GM23248 (cell line): ENCODE measurements around the gene NRG3. TPM values are rescaled to one million over a fixed set of nuclear protein-coding genes. Genes with fewer than 3 reads are reported as not detected.

Experiments
- DNase-seq: peaks from one replicate; pipeline ENCODE4 v3.0.0-alpha.2; 2015
- H2AFZ ChIP-seq: fragments of 200-600 bp; sonication (generic); 2 replicates; pipeline ENCODE4 v1.6.1; 2016; ENCODE audit warnings: antibody characterized with exemption
- H3F3A ChIP-seq: fragments of 200-600 bp; sonication (generic); 2 replicates; pipeline ENCODE4 v1.6.1; 2016; ENCODE audit warnings: mild to moderate bottlenecking, antibody characterized with exemption, mixed run types; ENCODE audit not compliant: insufficient read depth
- H3K27ac ChIP-seq: fragments of 200-600 bp; sonication (generic); 2 replicates; pipeline ENCODE4 v1.5.1; 2016; ENCODE audit warnings: mild to moderate bottlenecking
- H3K27me3 ChIP-seq: fragments of 200-600 bp; sonication (generic); replicated peaks from 2 replicates; pipeline ENCODE4 v1.6.1; 2016; ENCODE audit warnings: mild to moderate bottlenecking; ENCODE audit not compliant: insufficient read depth
- H3K36me3 ChIP-seq: fragments of 200-600 bp; sonication (generic); 2 replicates; pipeline ENCODE4 v1.6.1; 2016; ENCODE audit warnings: low read depth, mild to moderate bottlenecking
- H3K4me1 ChIP-seq: fragments of 200-600 bp; sonication (generic); 2 replicates; pipeline ENCODE4 v1.6.1; 2016; ENCODE audit warnings: mild to moderate bottlenecking; ENCODE audit not compliant: insufficient read depth
- H3K4me2 ChIP-seq: fragments of 200-600 bp; sonication (generic); one replicate; pipeline ENCODE4 v1.6.1; 2016; ENCODE audit warnings: mild to moderate bottlenecking; ENCODE audit not compliant: unreplicated experiment
- H3K4me3 ChIP-seq: fragments of 200-600 bp; sonication (generic); 2 replicates; pipeline ENCODE4 v1.5.1; 2016; ENCODE audit warnings: mild to moderate bottlenecking
- H3K79me2 ChIP-seq: fragments of 200-600 bp; sonication (generic); 2 replicates; pipeline ENCODE4 v1.6.1; 2016; ENCODE audit warnings: mild to moderate bottlenecking; ENCODE audit not compliant: insufficient read depth
- H3K9ac ChIP-seq: fragments of 200-600 bp; sonication (generic); 2 replicates; pipeline ENCODE4 v1.6.1; 2016; ENCODE audit warnings: mild to moderate bottlenecking
- H3K9me2 ChIP-seq: fragments of 200-600 bp; sonication (generic); 2 replicates; pipeline ENCODE4 v1.6.1; 2016; ENCODE audit warnings: mixed run types, mild to moderate bottlenecking, moderate library complexity; ENCODE audit not compliant: insufficient read depth
- H3K9me3 ChIP-seq: fragments of 200-600 bp; sonication (generic); one replicate; pipeline ENCODE4 v1.6.1; 2017; ENCODE audit warnings: low read depth
- H4K20me1 ChIP-seq: fragments of 200-600 bp; sonication (generic); 2 replicates; pipeline ENCODE4 v1.6.0; 2016; ENCODE audit not compliant: insufficient read depth
- EZH2 ChIP-seq: fragments of 200-600 bp; sonication (generic); IDR thresholded peaks from 2 replicates; pipeline ENCODE4 v1.6.1; 2018; ENCODE audit warnings: antibody characterized with exemption, mild to moderate bottlenecking; ENCODE audit not compliant: insufficient read depth, poor library complexity, severe bottlenecking
- EZH2phosphoT487 ChIP-seq: fragments of 200-600 bp; sonication (generic); IDR thresholded peaks from 2 replicates; pipeline ENCODE4 v1.6.1; 2018; ENCODE audit warnings: antibody characterized with exemption, moderate library complexity, mild to moderate bottlenecking, low read depth; ENCODE audit not compliant: insufficient read depth
- WGBS, 2 experiments: methylation state at CpG; one replicate each; pipeline ENCODE4 v1.1.6; 2015 to 2017; ENCODE audit warnings: low lambda C conversion rate in 2 of 2, low coverage in 1 of 2; ENCODE audit errors: missing lambda C conversion rate in 2 of 2; 5-methylcytosine and 5-hydroxymethylcytosine counted together
- in situ Hi-C: fragments of 300-500 bp; cut with MboI; formaldehyde crosslinking; loops from 2 replicates; pipeline ENCODE4 v1.15.0; 2020
- polyA plus RNA-seq: library from polyadenylated mRNA; unstranded; fragments of >200 nt; fragmentation: Nextera tagmentation; extraction: Ambion mirVana; gene quantifications from 2 replicates; pipeline ENCODE4 v1.2.1, GENCODE V29; 2016
- total RNA-seq: library from RNA; depleted of rRNA; stranded (reverse); fragments of >200 nt; shearing (Covaris generic); gene quantifications from 2 replicates; pipeline ENCODE4 v1.2.3, GENCODE V29; 2014

The NRG3 gene
- total and polyA plus RNA-seq, 2 experiments from 2014 or later, result not detected

DNA sequence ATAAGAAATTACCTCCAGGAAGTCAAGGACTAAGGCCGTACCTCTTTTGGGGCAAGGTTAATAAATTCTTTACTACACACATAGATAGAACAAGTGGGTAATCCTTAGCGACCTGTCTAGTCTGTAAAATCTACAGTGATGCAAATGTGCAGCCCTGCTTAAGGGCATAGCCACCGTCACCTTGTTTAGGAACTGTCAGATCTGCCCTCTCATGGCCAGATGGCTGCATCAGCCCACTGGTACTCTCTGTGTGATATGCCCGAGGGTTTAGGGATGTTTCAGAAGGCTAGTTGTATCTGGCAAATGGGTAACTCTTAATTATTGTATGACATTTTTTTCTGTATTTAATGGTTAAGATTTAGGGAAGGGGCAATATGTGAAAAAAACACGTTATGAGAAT lies 74.3 kb downstream of the NRG3 start:
- Histone ChIP-seq H3K27me3 (no peaks in the 10 kb centered on the region), H3K27ac (no peak overlapping the region), H3K4me3 (no peak overlapping the region), H3K36me3 (no peaks in the 10 kb centered on the region), H3K9me2 (no peaks in the 10 kb centered on the region), H2AFZ (no peak overlapping the region), H3K9ac (no peak overlapping the region), H4K20me1 (no peaks in the 10 kb centered on the region), H3K9me3 (no peaks in the 10 kb centered on the region), H3K4me1 (no peaks in the 10 kb centered on the region), H3K4me2 (no peak overlapping the region), H3F3A (no peaks in the 10 kb centered on the region), H3K79me2 (no peaks in the 10 kb centered on the region)
- no peak for DNase-seq
- no peak for TF ChIP-seq EZH2
- TF ChIP-seq EZH2phosphoT487, result no peak
- in situ Hi-C loops, result no loop called here
- WGBS, 2 experiments, result 10 to 13% methylated on average over 5 of the region's 5 CpGs

DNA sequence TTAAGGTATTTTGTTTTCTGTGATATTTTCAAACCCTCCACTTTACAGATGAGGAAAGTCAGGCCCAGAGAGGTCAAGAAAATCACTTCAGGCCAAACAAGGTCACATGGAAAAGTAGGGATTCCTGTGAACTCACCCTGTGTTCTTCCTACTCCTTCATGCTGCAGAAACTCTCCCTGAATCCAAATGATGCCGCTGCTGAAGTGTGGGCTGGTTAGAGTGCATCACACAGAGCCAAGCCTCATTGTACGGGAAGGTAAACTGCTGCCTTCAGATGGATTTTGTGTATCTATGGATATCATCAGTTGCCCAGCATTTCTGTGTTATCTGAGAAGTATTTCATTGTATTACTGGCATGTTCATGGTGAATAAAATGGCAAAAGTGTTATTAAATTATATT lies 75.4 kb downstream of the NRG3 start:
- Histone ChIP-seq H2AFZ (no peak overlapping the region), H3K4me2 (no peak overlapping the region), H3F3A (no peaks in the 10 kb centered on the region), H3K36me3 (no peaks in the 10 kb centered on the region), H3K9me3 (no peaks in the 10 kb centered on the region), H3K9me2 (no peaks in the 10 kb centered on the region), H3K27me3 (no peaks in the 10 kb centered on the region), H3K79me2 (no peaks in the 10 kb centered on the region), H3K4me3 (no peak overlapping the region), H3K9ac (no peak overlapping the region), H4K20me1 (no peaks in the 10 kb centered on the region), H3K27ac (no peak overlapping the region), H3K4me1 (no peaks in the 10 kb centered on the region)
- in situ Hi-C loops, result no loop called here
- WGBS, 2 experiments, result 4 to 10% methylated on average over 2 of the region's 2 CpGs
- no peak for TF ChIP-seq EZH2phosphoT487
- no peak for TF ChIP-seq EZH2
- no peak for DNase-seq

DNA sequence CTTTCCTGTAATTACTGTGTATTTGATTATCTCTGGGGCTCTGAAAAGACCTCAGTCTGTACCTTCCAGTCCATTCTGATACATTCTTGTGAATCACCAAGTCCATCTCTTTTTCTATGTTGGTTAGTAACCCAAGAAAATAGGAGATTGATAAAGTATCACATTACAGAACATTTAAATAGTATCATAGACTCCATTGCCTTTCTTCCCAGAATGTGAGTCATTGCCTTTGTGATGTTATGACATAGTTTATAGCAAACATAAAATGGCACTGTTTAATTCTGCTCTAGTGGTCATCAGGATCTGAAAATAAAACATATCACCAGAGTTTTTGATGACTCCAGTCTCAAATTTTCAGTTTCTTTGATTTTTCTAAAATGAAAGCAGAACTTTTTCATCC lies 78.4 kb downstream of the NRG3 start:
- no peak overlapping the region for H3K4me2 ChIP-seq
- H3K4me3 ChIP-seq, result no peak overlapping the region
- H3K27ac ChIP-seq, result no peak overlapping the region
- no peaks in the 10 kb centered on the region for H3K36me3 ChIP-seq
- H2AFZ ChIP-seq, result no peak overlapping the region
- H3K79me2 ChIP-seq, result no peaks in the 10 kb centered on the region
- TF ChIP-seq EZH2 (no peak), EZH2phosphoT487 (no peak)
- H4K20me1 ChIP-seq, result no peaks in the 10 kb centered on the region
- no peak for DNase-seq
- no peaks in the 10 kb centered on the region for H3F3A ChIP-seq
- H3K9me3 ChIP-seq, result no peaks in the 10 kb centered on the region
- H3K9ac ChIP-seq, result no peak overlapping the region
- no peaks in the 10 kb centered on the region for H3K4me1 ChIP-seq
- H3K9me2 ChIP-seq, result no peaks in the 10 kb centered on the region
- H3K27me3 ChIP-seq, result no peaks in the 10 kb centered on the region
- in situ Hi-C loops, result no loop called here

- Histone ChIP-seq H3K9ac (no peak overlapping the region), H3K4me1 (no peaks in the 10 kb centered on the region), H3K9me2 (no peaks in the 10 kb centered on the region), H2AFZ (no peak overlapping the region), H3K27me3 (no peaks in the 10 kb centered on the region), H3K27ac (no peak overlapping the region), H3K4me3 (no peak overlapping the region), H3F3A (no peaks in the 10 kb centered on the region), H3K4me2 (no peak overlapping the region), H3K36me3 (no peaks in the 10 kb centered on the region), H3K79me2 (no peaks in the 10 kb centered on the region), H4K20me1 (no peaks in the 10 kb centered on the region), H3K9me3 (no peaks in the 10 kb centered on the region)
- 3% methylated on average over 2 of the region's 2 CpGs for WGBS, 2 experiments
- TF ChIP-seq EZH2 (no peak), EZH2phosphoT487 (no peak)
- in situ Hi-C loops, result no loop called here
- DNase-seq, result no peak
Observed at GRCh38 chr10:81957976-81958375, 83.0 kb downstream of the NRG3 start.

DNA sequence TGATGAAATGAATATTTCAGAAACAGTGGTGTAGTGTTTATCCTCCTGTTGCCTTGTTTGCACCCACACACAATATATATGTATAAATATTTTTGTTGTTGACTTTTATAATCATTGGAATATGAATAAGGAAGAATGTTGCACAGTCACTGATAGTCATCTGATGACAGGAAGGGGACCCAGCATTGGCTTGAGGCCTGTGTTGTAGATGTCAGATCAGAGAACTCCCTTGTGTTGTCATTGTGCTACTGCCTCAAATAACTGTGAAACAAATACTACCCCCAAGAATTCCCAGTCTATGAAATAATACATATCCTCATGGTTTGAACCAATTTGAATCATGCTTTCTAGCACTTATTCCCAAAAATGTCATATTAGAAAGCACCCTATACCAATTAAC lies 84.0 kb downstream of the NRG3 start:
- Histone ChIP-seq H3F3A (no peaks in the 10 kb centered on the region), H3K27me3 (no peaks in the 10 kb centered on the region), H3K4me1 (no peaks in the 10 kb centered on the region), H2AFZ (no peak overlapping the region), H3K9ac (no peak overlapping the region), H3K4me2 (no peak overlapping the region), H4K20me1 (no peaks in the 10 kb centered on the region), H3K9me2 (no peaks in the 10 kb centered on the region), H3K27ac (no peak overlapping the region), H3K36me3 (no peaks in the 10 kb centered on the region), H3K9me3 (no peaks in the 10 kb centered on the region), H3K4me3 (no peak overlapping the region), H3K79me2 (no peaks in the 10 kb centered on the region)
- DNase-seq, result no peak
- no peak for TF ChIP-seq EZH2phosphoT487
- in situ Hi-C loops, result no loop called here
